ENCODE measurements around the gene HRG.
"Not testable (repeated sequence)": the region's sequence is repeated elsewhere in the genome, so short reads cannot be mapped to it uniquely, and the experiment has no call there.

HRG gene

GRCh38 chr3:186697510-186697909 is 31.7 kb downstream of the HRG start:
- H4K8ac ChIP-seq (ENCODE audit: low read length) = no peak overlapping the region
- no peaks in the 10 kb centered on the region for H3K36me3 ChIP-seq (ENCODE audit: control insufficient read depth in 1 of 2, insufficient read depth in 2 of 2, low read depth in 1 of 2, low read length in 2 of 2)
- H3K4ac ChIP-seq (ENCODE audit: low read depth in 1 of 2, low read length in 2 of 2) = no peak overlapping the region
- no peak overlapping the region for H3K23ac ChIP-seq (ENCODE audit: low read length in 2 of 2)
- H3K9ac ChIP-seq (ENCODE audit: low read length) = no peak overlapping the region
- H3K9me3 ChIP-seq (ENCODE audit: control insufficient read depth, low read length) = no peaks in the 10 kb centered on the region
- no peak overlapping the region for H2AK5ac ChIP-seq (ENCODE audit: low read length, severe bottlenecking)
- no peak overlapping the region for H3K4me3 ChIP-seq (ENCODE audit: insufficient read depth in 1 of 2, low read depth in 1 of 2, low read length in 2 of 2)
- DNase-seq = no peak
- H2BK5ac ChIP-seq (ENCODE audit: low read depth, low read length, poor library complexity, severe bottlenecking) = no peak overlapping the region
- H3K4me2 ChIP-seq (ENCODE audit: low read length, poor library complexity, severe bottlenecking) = no peak overlapping the region
- no peak overlapping the region for H3K27ac ChIP-seq (ENCODE audit: low read length, poor library complexity, severe bottlenecking)
- no peak overlapping the region for H2BK12ac ChIP-seq (ENCODE audit: low read length in 2 of 2)
- no peak overlapping the region for H2BK15ac ChIP-seq (ENCODE audit: low read depth, poor library complexity, severe bottlenecking)
- WGBS = 98% methylated on average over 4 of the region's 4 CpGs
- no peak overlapping the region for H4K91ac ChIP-seq (ENCODE audit: low read length)
- H3K18ac ChIP-seq (ENCODE audit: low read depth in 1 of 2, low read length in 2 of 2) = no peak overlapping the region
- peaks cover 18 to 22% of the 10 kb centered on the region in 2 experiments for H3K27me3 ChIP-seq (ENCODE audit: control insufficient read depth in 1 of 2, insufficient read depth in 1 of 2, low read length in 2 of 2)
- H3K4me1 ChIP-seq (ENCODE audit: control insufficient read depth, insufficient read depth, low read depth, low read length) = no peaks in the 10 kb centered on the region
- no peaks in the 10 kb centered on the region for H3K79me1 ChIP-seq (replicated peaks; ENCODE audit: low read length, poor library complexity, severe bottlenecking)
- no peak overlapping the region for H2BK120ac ChIP-seq (ENCODE audit: low read depth, low read length)
- H2AFZ ChIP-seq (ENCODE audit: low read depth, low read length) = no peak overlapping the region
- H3K14ac ChIP-seq (ENCODE audit: low read length in 2 of 2) = no peak overlapping the region

GRCh38 chr3:186700267-186700666 is 34.5 kb downstream of the HRG start:
- Histone ChIP-seq H3K14ac (ENCODE audit: low read length in 2 of 2) (no peak overlapping the region), H2BK120ac (ENCODE audit: low read depth, low read length) (no peak overlapping the region), H3K27me3 (ENCODE audit: control insufficient read depth in 1 of 2, insufficient read depth in 1 of 2, low read length in 2 of 2) (peaks cover 16 to 17% of the 10 kb centered on the region in 2 experiments), H3K18ac (ENCODE audit: low read depth in 1 of 2, low read length in 2 of 2) (no peak overlapping the region), H3K27ac (ENCODE audit: low read length, poor library complexity, severe bottlenecking) (no peak overlapping the region), H3K9ac (ENCODE audit: low read length) (peak overlapping the region; percentile 47), H3K4me2 (ENCODE audit: low read length, poor library complexity, severe bottlenecking) (no peak overlapping the region), H2BK12ac (ENCODE audit: low read length in 2 of 2) (no peak overlapping the region), H3K4me3 (ENCODE audit: insufficient read depth in 1 of 2, low read depth in 1 of 2, low read length in 2 of 2) (no peak overlapping the region), H3K23ac (ENCODE audit: low read length in 2 of 2) (no peak overlapping the region), H3K9me3 (ENCODE audit: control insufficient read depth, low read length) (no peaks in the 10 kb centered on the region), H3K4ac (ENCODE audit: low read depth in 1 of 2, low read length in 2 of 2) (no peak overlapping the region), H2BK15ac (ENCODE audit: low read depth, poor library complexity, severe bottlenecking) (no peak overlapping the region), H4K8ac (ENCODE audit: low read length) (no peak overlapping the region), H3K36me3 (ENCODE audit: control insufficient read depth in 1 of 2, insufficient read depth in 2 of 2, low read depth in 1 of 2, low read length in 2 of 2) (no peaks in the 10 kb centered on the region), H2BK5ac (ENCODE audit: low read depth, low read length, poor library complexity, severe bottlenecking) (no peak overlapping the region), H3K4me1 (ENCODE audit: control insufficient read depth, insufficient read depth, low read depth, low read length) (no peaks in the 10 kb centered on the region), H2AFZ (ENCODE audit: low read depth, low read length) (no peak overlapping the region), H4K91ac (ENCODE audit: low read length) (no peak overlapping the region), H2AK5ac (ENCODE audit: low read length, severe bottlenecking) (no peak overlapping the region), H3K79me1 (replicated peaks; ENCODE audit: low read length, poor library complexity, severe bottlenecking) (no peaks in the 10 kb centered on the region)
- 93% methylated on average over 3 of the region's 3 CpGs for WGBS
- DNase-seq = no peak

GRCh38 chr3:186702451-186702850 is 36.6 kb downstream of the HRG start:
- not testable (repeated sequence) for H2BK12ac ChIP-seq (ENCODE audit: low read length in 2 of 2); H3K4me3 ChIP-seq (ENCODE audit: insufficient read depth in 1 of 2, low read depth in 1 of 2, low read length in 2 of 2); H2BK120ac ChIP-seq (ENCODE audit: low read depth, low read length); H3K4ac ChIP-seq (ENCODE audit: low read depth in 1 of 2, low read length in 2 of 2); H3K36me3 ChIP-seq (ENCODE audit: control insufficient read depth in 1 of 2, insufficient read depth in 2 of 2, low read depth in 1 of 2, low read length in 2 of 2); H3K79me1 ChIP-seq (replicated peaks; ENCODE audit: low read length, poor library complexity, severe bottlenecking); H3K18ac ChIP-seq (ENCODE audit: low read depth in 1 of 2, low read length in 2 of 2); H4K91ac ChIP-seq (ENCODE audit: low read length); H3K4me1 ChIP-seq (ENCODE audit: control insufficient read depth, insufficient read depth, low read depth, low read length); H2BK5ac ChIP-seq (ENCODE audit: low read depth, low read length, poor library complexity, severe bottlenecking); H2BK15ac ChIP-seq (ENCODE audit: low read depth, poor library complexity, severe bottlenecking); H3K27ac ChIP-seq (ENCODE audit: low read length, poor library complexity, severe bottlenecking); H2AFZ ChIP-seq (ENCODE audit: low read depth, low read length); H4K8ac ChIP-seq (ENCODE audit: low read length); H3K9ac ChIP-seq (ENCODE audit: low read length); H3K14ac ChIP-seq (ENCODE audit: low read length in 2 of 2); H3K4me2 ChIP-seq (ENCODE audit: low read length, poor library complexity, severe bottlenecking); H2AK5ac ChIP-seq (ENCODE audit: low read length, severe bottlenecking); H3K23ac ChIP-seq (ENCODE audit: low read length in 2 of 2); H3K9me3 ChIP-seq (ENCODE audit: control insufficient read depth, low read length); DNase-seq
- peaks cover 12 to 16% of the 10 kb centered on the region in 2 experiments for H3K27me3 ChIP-seq (ENCODE audit: control insufficient read depth in 1 of 2, insufficient read depth in 1 of 2, low read length in 2 of 2)

DNA sequence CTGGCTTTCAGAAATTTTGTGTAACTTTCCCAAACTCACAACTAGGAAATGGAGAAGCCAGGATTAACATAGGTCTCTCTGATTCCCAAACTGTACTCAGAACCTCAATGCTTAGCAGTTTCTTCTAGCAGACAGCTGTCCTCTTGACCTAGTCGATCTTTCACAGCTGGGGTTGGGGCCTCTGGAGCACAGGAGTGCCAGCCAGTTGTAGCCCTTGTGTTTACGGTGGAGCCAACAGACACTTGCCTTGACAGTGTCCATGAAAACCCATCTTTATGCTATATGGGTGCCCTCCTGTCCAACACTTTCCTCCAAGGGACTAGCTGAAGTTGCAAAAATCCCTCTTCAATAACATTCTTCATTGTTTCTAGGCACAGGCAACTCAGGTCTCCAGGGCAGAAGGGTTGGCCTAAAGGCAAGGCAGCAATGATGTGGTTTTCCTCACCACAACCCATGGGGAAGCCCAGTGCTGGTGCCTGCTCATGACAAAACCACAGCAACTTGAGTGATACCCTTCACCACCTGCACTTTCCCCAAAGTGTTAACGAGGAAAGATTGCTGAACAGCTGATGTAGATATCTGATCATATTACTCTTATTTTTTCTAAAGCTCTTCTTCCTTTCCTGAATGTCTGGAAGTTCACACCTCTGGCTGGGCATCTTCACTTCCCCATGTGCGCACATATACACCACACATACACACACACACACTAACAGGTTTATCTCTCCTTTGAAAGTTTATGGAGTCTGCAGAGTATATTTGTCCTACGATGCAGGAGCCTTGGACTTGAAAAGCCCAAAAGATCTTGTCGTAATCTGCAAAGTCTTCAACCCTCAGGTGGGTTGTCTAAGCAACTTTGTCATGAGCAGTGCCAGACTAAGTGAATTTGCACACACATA is 40.3 kb downstream of the HRG start:
- Histone ChIP-seq H3K4me3 (ENCODE audit: insufficient read depth in 1 of 2, low read depth in 1 of 2, low read length in 2 of 2) (no peak overlapping the region), H2AK5ac (ENCODE audit: low read length, severe bottlenecking) (no peak overlapping the region), H2BK15ac (ENCODE audit: low read depth, poor library complexity, severe bottlenecking) (no peak overlapping the region), H3K9ac (ENCODE audit: low read length) (no peak overlapping the region), H2AFZ (ENCODE audit: low read depth, low read length) (no peak overlapping the region), H2BK120ac (ENCODE audit: low read depth, low read length) (no peak overlapping the region), H3K4me2 (ENCODE audit: low read length, poor library complexity, severe bottlenecking) (no peak overlapping the region), H3K23ac (ENCODE audit: low read length in 2 of 2) (no peak overlapping the region), H3K36me3 (ENCODE audit: control insufficient read depth in 1 of 2, insufficient read depth in 2 of 2, low read depth in 1 of 2, low read length in 2 of 2) (no peaks in the 10 kb centered on the region), H3K18ac (ENCODE audit: low read depth in 1 of 2, low read length in 2 of 2) (no peak overlapping the region), H3K9me3 (ENCODE audit: control insufficient read depth, low read length) (no peaks in the 10 kb centered on the region), H4K8ac (ENCODE audit: low read length) (no peak overlapping the region), H3K14ac (ENCODE audit: low read length in 2 of 2) (no peak overlapping the region), H4K91ac (ENCODE audit: low read length) (no peak overlapping the region), H3K27me3 (ENCODE audit: control insufficient read depth in 1 of 2, insufficient read depth in 1 of 2, low read length in 2 of 2) (peaks cover 15 to 20% of the 10 kb centered on the region in 2 experiments), H2BK5ac (ENCODE audit: low read depth, low read length, poor library complexity, severe bottlenecking) (no peak overlapping the region), H3K27ac (ENCODE audit: low read length, poor library complexity, severe bottlenecking) (no peak overlapping the region), H2BK12ac (ENCODE audit: low read length in 2 of 2) (no peak overlapping the region), H3K79me1 (replicated peaks; ENCODE audit: low read length, poor library complexity, severe bottlenecking) (no peaks in the 10 kb centered on the region), H3K4me1 (ENCODE audit: control insufficient read depth, insufficient read depth, low read depth, low read length) (no peaks in the 10 kb centered on the region), H3K4ac (ENCODE audit: low read depth in 1 of 2, low read length in 2 of 2) (no peak overlapping the region)
- no peak for DNase-seq
- 87% methylated on average over 5 of the region's 6 CpGs for whole genome bisulfite sequencing
